SKM-1 treated with dmso at 0.1 percent for 144 hours (cell line): Measurements from ENCODE around the gene GOLGA2.
A peak's percentile ranks its signal among the peaks of the same experiment; 100 is the strongest.

Source experiments
- DNase-seq: peaks from one replicate; lab custom pipeline; 2025; ENCODE audit not compliant: unreplicated experiment; lab: John Stamatoyannopoulos, UW

Gene GOLGA2

GRCh38 chr9:128216781-128217553, 58.8 kb downstream of the GOLGA2 start:
- no peak for DNase-seq

- DNase-seq = no peak
Observed at GRCh38 chr9:128215491-128216409, 60.1 kb downstream of the GOLGA2 start.

GRCh38 chr9:128214571-128215490, 61.0 kb downstream of the GOLGA2 start:
- DNase-seq = no peak

GRCh38 chr9:128213746-128214497, 61.9 kb downstream of the GOLGA2 start:
- DNase-seq = no peak

DNA sequence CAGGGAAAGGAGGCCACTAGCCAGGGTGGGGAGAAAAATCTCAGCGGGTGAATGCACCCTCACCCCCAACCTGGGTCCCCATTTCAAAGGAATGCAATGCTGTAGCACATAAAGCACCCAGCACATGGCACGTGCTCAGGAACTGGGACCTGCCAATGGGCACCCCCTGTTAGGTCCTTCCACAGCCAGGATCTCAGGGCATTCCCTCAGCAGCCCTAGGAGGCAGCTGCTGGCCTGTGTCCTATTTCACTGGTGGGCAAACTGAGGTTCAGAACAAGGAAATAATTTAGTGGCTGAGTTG, 63.9 kb downstream of the GOLGA2 start:
- no peak for DNase-seq

GRCh38 chr9:128211186-128211980, 64.4 kb downstream of the GOLGA2 start:
- no peak for DNase-seq

GRCh38 chr9:128208946-128209669, 66.7 kb downstream of the GOLGA2 start:
- no peak for DNase-seq

- no peak for DNase-seq
Observed at GRCh38 chr9:128208386-128208785, 67.4 kb downstream of the GOLGA2 start.

DNA sequence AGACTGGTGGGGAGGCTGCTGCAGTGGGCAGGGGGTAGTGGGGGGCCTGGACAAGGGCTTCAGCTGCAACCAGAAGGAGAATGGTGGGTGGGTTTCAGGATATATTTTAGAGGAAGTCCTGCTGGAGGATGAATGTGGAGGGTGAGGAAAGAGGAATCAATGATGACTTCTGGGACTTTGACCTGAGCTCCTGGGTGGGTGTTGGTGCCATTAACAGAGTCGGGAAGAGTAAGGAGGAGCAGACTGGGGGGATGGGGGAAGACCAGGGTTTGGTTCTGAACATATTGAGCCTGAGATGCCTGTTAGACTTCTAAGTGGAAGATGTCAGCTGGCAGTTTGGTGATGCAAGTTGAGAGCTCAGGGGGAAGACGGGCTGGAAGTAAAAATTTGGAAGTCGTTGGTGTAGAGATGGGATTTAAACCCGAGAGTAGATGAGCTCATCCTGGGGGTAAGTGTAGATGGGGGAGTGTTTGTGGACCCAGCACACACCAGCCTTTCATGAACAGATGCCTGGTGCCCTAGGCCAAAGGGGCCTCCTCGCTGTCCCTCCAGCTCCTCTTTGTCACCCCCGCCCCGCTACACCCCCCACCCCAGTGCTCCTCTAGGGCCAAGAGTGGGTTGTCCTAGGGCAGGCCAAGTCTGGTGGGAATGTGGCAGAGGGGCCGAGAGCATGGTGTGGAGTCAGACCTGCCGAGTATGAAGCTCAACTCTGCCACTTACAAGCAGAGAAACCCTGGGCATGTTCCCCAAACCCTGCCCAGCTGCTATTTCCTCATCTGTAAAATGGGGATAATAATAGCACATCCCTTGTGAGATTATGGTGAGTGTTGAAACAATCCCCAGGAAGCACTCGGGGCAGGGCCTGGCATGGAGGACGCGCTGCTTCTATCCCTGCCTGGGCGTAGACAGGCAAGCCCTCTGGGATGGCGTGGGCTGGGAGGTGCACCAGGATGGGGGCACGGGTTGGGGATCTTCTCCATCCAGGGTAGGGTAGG, 68.6 kb downstream of the GOLGA2 start:
- peak; percentile 59 for DNase-seq

- DNase-seq = no peak
Observed at GRCh38 chr9:128206484-128206883, 69.3 kb downstream of the GOLGA2 start.
